ENCODE measurements around the gene ACP7.
"Not testable (repeated sequence)": the region's sequence is repeated elsewhere in the genome, so short reads cannot be mapped to it uniquely, and the experiment has no call there.

GRCh38 chr19:39095799-39096540 is 11.8 kb downstream of the ACP7 start:
- not testable (repeated sequence) for TF ChIP-seq CTCF (IDR thresholded peaks at IDR 0.05); REST (IDR thresholded peaks at IDR 0.05; ENCODE audit: low read depth, low read length); NFIC (IDR thresholded peaks at IDR 0.05; ENCODE audit: borderline replicate concordance); ELF1 (IDR thresholded peaks at IDR 0.05); GABPA (IDR thresholded peaks at IDR 0.05; ENCODE audit: low read depth); POLR2AphosphoS5 (IDR thresholded peaks at IDR 0.05; ENCODE audit: low read depth, low read length); TCF12 (IDR thresholded peaks at IDR 0.05); EP300 (IDR thresholded peaks at IDR 0.05; ENCODE audit: borderline replicate concordance in 1 of 2, low read depth in 1 of 2, low read length in 1 of 2); RFX5 (IDR thresholded peaks at IDR 0.05; ENCODE audit: low read length); SMC3 (IDR thresholded peaks at IDR 0.05; ENCODE audit: low read depth, low read length); RXRA (IDR thresholded peaks at IDR 0.05; ENCODE audit: borderline replicate concordance, low read depth); EZH2phosphoT487 (IDR thresholded peaks at IDR 0.05; ENCODE audit: borderline replicate concordance, low read depth)
